GM21619 (cell line): ENCODE data around the gene C2CD3.

Experiments used
- ATAC-seq: cut with Tn5 transposase; IDR thresholded peaks from one replicate; pipeline ENCODE4 v1.9.1; 2021; ENCODE audit not compliant: unreplicated experiment

C2CD3 gene

GRCh38 chr11:73983741-73984538 lies 186.9 kb downstream of the C2CD3 start:
- no peak for ATAC-seq

- peak; percentile 69 for ATAC-seq
Measured at GRCh38 chr11:73982990-73983740, 187.6 kb downstream of the C2CD3 start.

- ATAC-seq: peak; percentile 52
Measured at GRCh38 chr11:73982595-73982989, 188.2 kb downstream of the C2CD3 start, which contains the start of gene UCP2. Gene UCP2, minus strand, starts transcription at chr11:73982843. Its CDS starts 4,465 bp downstream, at chr11:73978378.

- ATAC-seq: no peak
Measured at GRCh38 chr11:73981051-73981805, 189.6 kb downstream of the C2CD3 start.

GRCh38 chr11:73980001-73980961 lies 190.5 kb downstream of the C2CD3 start:
- peak; percentile 38 for ATAC-seq

- ATAC-seq: no peak
Measured at GRCh38 chr11:73978576-73979086, 192.2 kb downstream of the C2CD3 start.

- no peak for ATAC-seq
Measured at GRCh38 chr11:73977856-73978519, 192.8 kb downstream of the C2CD3 start.

GRCh38 chr11:73976451-73977151 lies 194.2 kb downstream of the C2CD3 start:
- no peak for ATAC-seq

- ATAC-seq: no peak
Measured at GRCh38 chr11:73975479-73975757, 195.4 kb downstream of the C2CD3 start.

GRCh38 chr11:73974604-73975478 lies 196.0 kb downstream of the C2CD3 start:
- ATAC-seq: no peak

- ATAC-seq: no peak
Measured at GRCh38 chr11:73972620-73973449, 198.0 kb downstream of the C2CD3 start.

- no peak for ATAC-seq
Measured at GRCh38 chr11:73972187-73972586, 198.6 kb downstream of the C2CD3 start.

- ATAC-seq: no peak
Measured at GRCh38 chr11:73971175-73971719, 199.6 kb downstream of the C2CD3 start.

- ATAC-seq: no peak
Measured at GRCh38 chr11:73969991-73970800, 200.6 kb downstream of the C2CD3 start.

- no peak for ATAC-seq
Measured at GRCh38 chr11:73969091-73969490, 201.7 kb downstream of the C2CD3 start.

GRCh38 chr11:73968356-73968966 lies 202.3 kb downstream of the C2CD3 start:
- no peak for ATAC-seq
